Stimulated activated effector memory CD8-positive, alpha-beta T cell treated with anti-CD3 and anti-CD28 coated beads, Interleukin-12 subunit alpha, Interleukin-12 subunit beta, amount 100 ng/mL, for 72 hours (primary cell): ENCODE results near the gene DDX46.
A peak's percentile ranks its signal among the peaks of the same experiment; 100 is the strongest.
"Not testable (repeated sequence)": the region's sequence is repeated elsewhere in the genome, so short reads cannot be mapped to it uniquely, and the experiment has no call there.

ENCODE experiments used
- ATAC-seq: fragments of 150-1000 bp; cut with Tn5 transposase; 2 replicates; pipeline ENCODE4 v1.10.0; 2021
- DNase-seq, 2 donors: peaks; one replicate each; pipeline ENCODE4 v3.0.0; 2021 to 2022; ENCODE audit warnings: low spot score in 2 of 2
- H3K27ac Mint-ChIP-seq: one replicate; pipeline ENCODE4 v1.8.0; 2022; ENCODE audit warnings: mild to moderate bottlenecking, mixed read lengths
- H3K36me3 Mint-ChIP-seq: one replicate; pipeline ENCODE4 v1.8.0; 2022; ENCODE audit warnings: mild to moderate bottlenecking, mixed read lengths
- H3K4me1 Mint-ChIP-seq: one replicate; pipeline ENCODE4 v1.8.0; 2022; ENCODE audit warnings: mixed read lengths
- H3K4me3 Mint-ChIP-seq: one replicate; pipeline ENCODE4 v1.8.0; 2022; ENCODE audit warnings: mild to moderate bottlenecking, mixed read lengths
- H3K9me3 Mint-ChIP-seq: one replicate; pipeline ENCODE4 v1.8.0; 2022; ENCODE audit warnings: mixed read lengths

Gene DDX46

DNA sequence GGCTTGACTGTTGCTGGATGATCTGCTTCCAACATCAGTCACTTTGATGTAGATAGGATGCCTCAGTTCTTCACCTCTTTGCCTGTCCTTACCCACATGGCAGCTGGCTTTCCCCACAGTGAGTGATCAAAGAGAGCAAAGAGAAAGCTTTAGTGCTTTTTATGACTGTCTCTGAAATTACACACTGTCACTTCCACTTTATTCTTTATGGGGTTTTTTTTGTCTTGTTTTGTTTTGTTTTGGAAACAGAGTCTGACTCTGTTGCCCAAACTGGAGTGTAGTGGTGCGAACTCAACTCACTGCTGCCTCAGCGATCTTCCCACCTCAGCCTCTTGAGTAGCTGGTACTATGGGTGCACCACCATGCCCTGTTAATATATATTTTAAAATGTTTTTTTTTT lies 54.8 kb downstream of the DDX46 start:
- DNase-seq (no peak), ATAC-seq (peak; percentile 73)
- Mint-ChIP-seq H3K4me1 (peaks cover 6% of the 10 kb centered on the region), H3K9me3 (no peaks in the 10 kb centered on the region), H3K27ac (peak overlapping the region; percentile 32), H3K36me3 (peaks cover 99% of the 10 kb centered on the region), H3K4me3 (no peak overlapping the region)

- ATAC-seq (no peak), DNase-seq (no peak)
- H3K9me3 Mint-ChIP-seq = no peaks in the 10 kb centered on the region
- peaks cover 99% of the 10 kb centered on the region for H3K36me3 Mint-ChIP-seq
- peaks cover 6% of the 10 kb centered on the region for H3K4me1 Mint-ChIP-seq
- peak overlapping the region; percentile 32 for H3K27ac Mint-ChIP-seq
- no peak overlapping the region for H3K4me3 Mint-ChIP-seq
Measured at GRCh38 chr5:134813827-134814226, 55.2 kb downstream of the DDX46 start.

DNA sequence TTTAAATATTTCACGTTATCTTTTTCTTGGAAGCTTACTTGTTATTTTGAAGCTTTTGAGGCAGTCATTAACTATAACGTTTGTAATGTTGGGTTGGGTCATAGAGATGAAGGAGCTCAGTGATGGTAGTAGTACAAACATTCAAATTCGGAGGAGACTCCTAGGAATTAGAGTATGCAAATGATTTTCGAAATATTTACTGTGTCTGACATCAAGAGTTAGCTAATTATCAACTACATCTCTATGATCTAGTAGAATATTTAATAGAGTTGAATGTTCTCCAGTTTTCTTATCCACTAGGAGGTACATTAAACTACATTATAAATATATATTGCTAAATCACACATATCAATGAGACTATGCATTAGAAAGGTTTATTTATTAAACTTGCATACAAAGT lies 58.4 kb downstream of the DDX46 start:
- Mint-ChIP-seq H3K9me3 (no peaks in the 10 kb centered on the region), H3K36me3 (peaks cover 100% of the 10 kb centered on the region), H3K4me1 (peaks cover 6% of the 10 kb centered on the region), H3K4me3 (no peak overlapping the region), H3K27ac (no peak overlapping the region)
- no peak for DNase-seq
- ATAC-seq = no peak

DNA sequence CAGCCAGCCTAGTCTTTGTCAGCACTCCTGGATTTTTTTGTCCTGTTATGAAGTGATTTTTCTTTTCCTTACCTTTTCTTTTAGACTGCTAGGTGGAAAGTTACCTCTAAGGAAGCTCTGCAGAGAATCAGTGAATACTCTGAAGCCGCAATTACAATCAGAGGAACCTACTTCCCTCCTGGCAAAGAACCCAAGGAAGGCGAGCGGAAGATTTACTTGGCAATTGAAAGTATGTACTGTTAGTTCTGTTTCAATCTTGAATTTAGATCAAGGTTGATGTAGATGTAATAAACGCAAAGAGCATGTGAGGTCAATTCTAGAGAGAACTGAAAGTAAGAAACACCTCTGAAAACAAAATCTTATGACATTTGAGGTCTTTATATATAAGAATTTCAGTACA lies 60.2 kb downstream of the DDX46 start:
- ATAC-seq (no peak), DNase-seq (no peak)
- no peak overlapping the region for H3K4me3 Mint-ChIP-seq
- H3K36me3 Mint-ChIP-seq = peaks cover 100% of the 10 kb centered on the region
- no peak overlapping the region for H3K27ac Mint-ChIP-seq
- no peaks in the 10 kb centered on the region for H3K4me1 Mint-ChIP-seq
- H3K9me3 Mint-ChIP-seq = no peaks in the 10 kb centered on the region

- H3K9me3 Mint-ChIP-seq = no peaks in the 10 kb centered on the region
- H3K36me3 Mint-ChIP-seq = peaks cover 100% of the 10 kb centered on the region
- no peaks in the 10 kb centered on the region for H3K4me1 Mint-ChIP-seq
- no peak overlapping the region for H3K4me3 Mint-ChIP-seq
- no peak overlapping the region for H3K27ac Mint-ChIP-seq
- DNase-seq (no peak), ATAC-seq (no peak)
Measured at GRCh38 chr5:134819407-134819963, 60.9 kb downstream of the DDX46 start.

DNA sequence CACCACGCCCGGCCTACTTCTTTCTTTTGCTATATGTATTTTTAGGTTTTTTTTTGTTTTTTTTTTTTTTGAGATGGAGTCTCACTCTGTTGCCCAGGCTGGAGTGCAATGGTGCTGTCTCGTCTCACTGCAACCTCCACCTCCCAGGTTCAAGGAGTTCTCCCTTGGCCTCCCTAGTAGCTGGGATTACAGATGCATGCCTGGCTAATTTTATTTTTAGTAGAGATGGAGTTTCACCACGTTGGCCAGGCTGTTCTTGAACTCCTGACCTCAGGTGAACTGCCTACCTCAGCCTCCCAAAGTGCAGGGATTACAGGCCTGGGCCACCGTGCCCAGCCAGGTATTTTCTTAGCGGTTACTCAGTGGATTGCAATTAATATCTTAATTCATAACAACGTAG lies 63.3 kb downstream of the DDX46 start:
- Mint-ChIP-seq H3K27ac (no peak overlapping the region), H3K4me3 (no peak overlapping the region), H3K4me1 (no peaks in the 10 kb centered on the region), H3K9me3 (no peaks in the 10 kb centered on the region), H3K36me3 (peaks cover 93% of the 10 kb centered on the region)
- DNase-seq (no peak), ATAC-seq (no peak)

- no peak overlapping the region for H3K27ac Mint-ChIP-seq
- H3K36me3 Mint-ChIP-seq = peaks cover 93% of the 10 kb centered on the region
- ATAC-seq = no peak
- no peak overlapping the region for H3K4me3 Mint-ChIP-seq
- H3K9me3 Mint-ChIP-seq = no peaks in the 10 kb centered on the region
- H3K4me1 Mint-ChIP-seq = no peaks in the 10 kb centered on the region
- no peak for DNase-seq
Measured at GRCh38 chr5:134824681-134825080, 66.1 kb downstream of the DDX46 start.

GRCh38 chr5:134825212-134825611 lies 66.6 kb downstream of the DDX46 start:
- no peaks in the 10 kb centered on the region for H3K9me3 Mint-ChIP-seq

DNA sequence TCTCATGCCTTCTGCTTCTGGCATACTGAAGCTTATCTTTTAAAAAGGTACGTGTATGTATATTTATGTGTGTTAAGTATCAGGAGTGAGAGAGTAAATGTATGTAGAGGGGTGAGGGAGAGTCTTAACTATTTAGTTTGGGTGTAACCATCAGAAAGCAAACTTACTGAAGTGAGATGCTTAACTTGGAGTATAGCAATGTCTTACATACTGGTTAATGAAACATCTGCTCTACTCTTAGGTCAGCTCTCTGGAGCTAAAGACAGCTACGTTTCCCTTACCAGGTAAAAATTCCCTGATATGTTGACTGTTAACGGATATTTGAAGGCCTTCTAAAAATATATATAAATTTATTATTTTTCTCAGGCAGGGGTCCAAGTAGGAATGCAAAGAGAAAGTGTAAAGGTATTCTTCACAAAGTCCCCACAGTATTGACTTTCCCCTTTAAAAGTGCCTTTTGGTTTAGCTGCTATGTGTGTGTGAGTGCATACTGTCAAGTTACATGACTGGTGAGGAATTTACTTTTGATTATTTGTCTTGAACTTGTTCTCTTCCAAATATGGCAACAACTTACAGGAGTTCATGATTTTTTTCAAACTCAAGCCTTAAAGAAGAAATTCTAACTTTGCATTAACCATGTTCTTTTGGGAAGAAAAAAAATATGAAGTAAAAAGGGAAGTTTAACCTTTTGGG lies 74.9 kb downstream of the DDX46 start:
- DNase-seq = no peak
- ATAC-seq = no peak
- H3K9me3 Mint-ChIP-seq = no peaks in the 10 kb centered on the region
- H3K36me3 Mint-ChIP-seq = peaks cover 88% of the 10 kb centered on the region
- H3K4me1 Mint-ChIP-seq = no peaks in the 10 kb centered on the region
- no peak overlapping the region for H3K4me3 Mint-ChIP-seq
- H3K27ac Mint-ChIP-seq = peak overlapping the region; percentile 10

More at GRCh38 chr5:134825212-134825611, 66.6 kb downstream of the DDX46 start:
- no peaks in the 10 kb centered on the region for H3K4me1 Mint-ChIP-seq
- no peak for ATAC-seq
- H3K36me3 Mint-ChIP-seq = peaks cover 93% of the 10 kb centered on the region
- no peak overlapping the region for H3K4me3 Mint-ChIP-seq
- H3K27ac Mint-ChIP-seq = no peak overlapping the region
- DNase-seq = no peak

DNA sequence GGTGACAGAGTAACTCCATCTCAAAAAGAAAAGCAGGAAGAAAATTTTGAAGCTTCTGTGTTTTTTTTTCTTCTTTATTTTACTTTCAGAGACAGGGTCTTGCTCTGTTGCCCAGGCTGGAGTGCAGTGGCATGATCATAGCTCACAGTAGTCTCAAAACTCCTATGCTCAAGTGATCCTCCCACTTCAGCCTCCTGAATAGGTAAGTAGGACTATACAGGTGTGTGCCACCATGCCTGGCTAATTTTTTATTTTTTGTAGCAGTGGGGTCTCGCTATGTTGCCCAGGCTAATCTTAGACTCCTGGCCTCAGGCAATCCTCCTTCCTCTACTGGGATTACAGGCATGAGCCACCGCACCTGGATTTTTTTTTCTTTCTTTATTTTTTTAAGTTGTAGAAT lies 77.0 kb downstream of the DDX46 start:
- no peak for DNase-seq
- Mint-ChIP-seq H3K36me3 (peaks cover 90% of the 10 kb centered on the region), H3K27ac (no peak overlapping the region), H3K4me1 (no peaks in the 10 kb centered on the region), H3K9me3 (no peaks in the 10 kb centered on the region), H3K4me3 (no peak overlapping the region)
- ATAC-seq = no peak

DNA sequence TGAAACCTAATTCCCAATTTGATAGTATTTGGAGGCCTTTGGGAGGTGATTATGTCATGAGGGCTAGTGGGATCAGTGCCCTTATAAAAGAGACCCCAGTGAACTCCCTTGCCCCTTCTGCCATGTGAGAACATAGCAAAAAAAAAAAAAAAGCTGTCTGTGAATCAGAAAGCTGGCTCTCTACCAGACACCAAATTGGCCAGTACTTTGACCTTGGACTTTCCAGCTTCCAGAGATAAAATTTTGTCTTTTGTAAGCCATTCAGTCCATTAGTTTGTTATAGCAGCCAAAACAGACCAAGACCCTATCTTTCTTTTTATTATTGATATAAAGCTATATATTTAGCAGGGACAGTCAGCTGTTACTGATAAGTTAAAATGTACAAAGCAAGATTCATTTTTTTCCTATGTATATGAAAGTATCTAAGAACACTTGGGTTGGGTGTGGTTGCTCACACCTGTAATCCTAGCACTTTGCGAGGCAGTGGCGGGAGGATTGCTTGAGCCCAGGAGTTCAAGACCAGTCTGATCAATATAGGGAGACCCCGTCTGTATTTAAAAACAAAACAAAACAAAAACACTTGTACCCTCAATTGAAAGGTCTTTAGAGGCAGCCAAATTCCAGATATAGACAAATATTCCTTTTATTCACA lies 79.1 kb downstream of the DDX46 start:
- ATAC-seq = no peak
- Mint-ChIP-seq H3K36me3 (peaks cover 79% of the 10 kb centered on the region), H3K9me3 (no peaks in the 10 kb centered on the region), H3K4me3 (no peak overlapping the region), H3K27ac (no peak overlapping the region), H3K4me1 (no peaks in the 10 kb centered on the region)
- no peak for DNase-seq

DNA sequence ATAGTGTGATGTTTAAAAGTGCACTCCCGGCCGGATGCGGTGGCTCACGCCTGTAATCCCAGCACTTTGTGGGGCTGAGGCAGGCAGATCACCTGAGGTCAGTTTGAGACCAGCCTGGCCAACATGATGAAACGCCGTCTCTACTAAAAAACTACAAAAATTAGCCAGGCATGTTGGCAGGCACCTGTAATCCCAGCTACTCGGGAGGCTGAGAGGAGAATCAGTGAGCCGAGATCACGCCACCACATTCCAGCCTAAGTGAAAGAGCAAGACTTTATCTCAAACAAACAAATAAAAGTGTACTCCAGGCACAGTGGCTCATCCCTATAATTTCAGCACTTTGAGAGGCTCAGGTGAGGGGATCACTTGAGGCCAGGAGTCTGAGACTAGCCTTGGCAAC lies 79.8 kb downstream of the DDX46 start:
- H3K36me3 Mint-ChIP-seq = peaks cover 72% of the 10 kb centered on the region
- H3K9me3 Mint-ChIP-seq, H3K4me1 Mint-ChIP-seq, H3K4me3 Mint-ChIP-seq, DNase-seq, H3K27ac Mint-ChIP-seq, ATAC-seq: not testable (repeated sequence)

- Mint-ChIP-seq H3K9me3 (no peaks in the 10 kb centered on the region), H3K4me3 (no peak overlapping the region), H3K27ac (no peak overlapping the region), H3K36me3 (peaks cover 60% of the 10 kb centered on the region), H3K4me1 (peaks cover 10% of the 10 kb centered on the region)
- ATAC-seq = no peak
- peak in 1 of 2 donors; percentile 38 for DNase-seq
Measured at GRCh38 chr5:134840811-134841210, 82.2 kb downstream of the DDX46 start.

DNA sequence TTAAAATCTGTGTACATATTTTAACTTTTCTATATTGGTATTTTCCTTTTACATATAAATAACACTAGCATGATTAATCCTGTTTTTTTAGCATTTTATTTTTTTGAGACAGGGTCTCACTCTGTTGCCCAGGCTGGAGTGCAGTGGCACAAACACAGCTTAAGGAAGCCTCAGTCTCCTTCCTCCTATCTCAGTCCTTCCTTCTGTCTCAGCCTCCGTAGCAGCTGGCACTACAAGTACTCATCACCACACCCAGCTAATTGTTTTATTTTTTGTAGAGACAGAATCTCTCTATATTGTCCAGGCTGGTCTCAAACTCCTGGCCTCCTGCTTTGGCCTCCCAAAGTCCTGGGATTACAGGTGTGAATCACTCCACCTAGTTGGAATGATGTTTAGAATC lies 85.7 kb downstream of the DDX46 start:
- DNase-seq (no peak), ATAC-seq (no peak)
- H3K27ac Mint-ChIP-seq = peak overlapping the region; percentile 99
- H3K36me3 Mint-ChIP-seq = peaks cover 68% of the 10 kb centered on the region
- H3K9me3 Mint-ChIP-seq = no peaks in the 10 kb centered on the region
- H3K4me3 Mint-ChIP-seq = no peak overlapping the region
- H3K4me1 Mint-ChIP-seq = peaks cover 19% of the 10 kb centered on the region

- no peaks in the 10 kb centered on the region for H3K9me3 Mint-ChIP-seq
Measured at GRCh38 chr5:134845335-134845851, 86.8 kb downstream of the DDX46 start.

More at GRCh38 chr5:134845335-134845851, 86.8 kb downstream of the DDX46 start:
- peak overlapping the region; percentile 99 for H3K27ac Mint-ChIP-seq
- no peak for ATAC-seq
- no peak for DNase-seq
- H3K4me3 Mint-ChIP-seq = peak overlapping the region; percentile 92
- H3K36me3 Mint-ChIP-seq = peaks cover 68% of the 10 kb centered on the region
- peaks cover 19% of the 10 kb centered on the region for H3K4me1 Mint-ChIP-seq
